Activated CD8-positive, alpha-beta T cell treated with anti-CD3 and anti-CD28 coated beads, Interleukin-2, amount 10 ng/mL, durations not matched to agents 7 days and 5 days (primary cell): ENCODE results near the gene FGR. TPM values are rescaled to one million over a fixed set of nuclear protein-coding genes. Genes with fewer than 3 reads are reported as not detected.

Source experiments
- ATAC-seq: fragments of 150-1000 bp; cut with Tn5 transposase; one replicate; pipeline ENCODE4 v1.10.0; 2021; ENCODE audit warnings: moderate library complexity
- CTCF ChIA-PET: fragments of 350-600 bp; sonication (Branson Sonifier 250); formaldehyde crosslinking; loops from one replicate; lab custom pipeline; 2021; ENCODE audit warnings: antibody characterized with exemption; lab: Charles Lee
- POLR2A ChIA-PET: fragments of 350-600 bp; sonication (Branson Sonifier 250); formaldehyde crosslinking; loops from one replicate; lab custom pipeline; 2021; ENCODE audit warnings: antibody characterized with exemption; lab: Charles Lee
- DNase-seq: peaks from one replicate; pipeline ENCODE4 v3.0.0-alpha.2; 2020
- H3K27ac Mint-ChIP-seq: one replicate; pipeline ENCODE4 v1.8.0; 2021; ENCODE audit warnings: mild to moderate bottlenecking, mixed read lengths
- H3K27me3 Mint-ChIP-seq: one replicate; pipeline ENCODE4 v1.8.0; 2021; ENCODE audit warnings: low read depth, mixed read lengths
- H3K36me3 Mint-ChIP-seq: one replicate; pipeline ENCODE4 v1.8.0; 2021; ENCODE audit warnings: low read depth, mixed read lengths
- H3K4me1 Mint-ChIP-seq: one replicate; pipeline ENCODE4 v1.8.0; 2021; ENCODE audit warnings: low read depth, mixed read lengths
- H3K4me3 Mint-ChIP-seq: one replicate; pipeline ENCODE4 v1.8.0; 2021; ENCODE audit warnings: mild to moderate bottlenecking, mixed read lengths
- H3K9me3 Mint-ChIP-seq: one replicate; pipeline ENCODE4 v1.8.0; 2022; ENCODE audit warnings: mixed read lengths; ENCODE audit not compliant: insufficient read depth
- total RNA-seq, 2 experiments: library from RNA; stranded (reverse); gene quantifications; one replicate each; pipeline ENCODE4 v1.2.3, GENCODE V29; 2021

The FGR gene
- total RNA-seq, 2 experiments from 2014 or later, result 0.08 to 0.21 TPM

- DNase-seq (no peak), ATAC-seq (no peak)
- Mint-ChIP-seq H3K4me1 (no peaks in the 10 kb centered on the region), H3K27ac (no peak overlapping the region), H3K9me3 (no peaks in the 10 kb centered on the region), H3K4me3 (no peak overlapping the region), H3K27me3 (no peaks in the 10 kb centered on the region), H3K36me3 (no peaks in the 10 kb centered on the region)
- CTCF ChIA-PET, result interaction anchor here (1.4 to 2.1 kb wide), 2 partner anchors 24 to 36 kb away, joined by 4 to 11 read pairs; no protein-coding TSS in a partner anchor
- POLR2A ChIA-PET, result no interaction called here
Observed at GRCh38 chr1:27592931-27593677, 41.9 kb downstream of the FGR start.

- Mint-ChIP-seq H3K27ac (no peak overlapping the region), H3K36me3 (no peaks in the 10 kb centered on the region), H3K9me3 (no peaks in the 10 kb centered on the region), H3K27me3 (no peaks in the 10 kb centered on the region), H3K4me3 (no peak overlapping the region), H3K4me1 (no peaks in the 10 kb centered on the region)
- DNase-seq, result no peak
- CTCF ChIA-PET, result interaction anchor here (0.9 to 2.1 kb wide), 3 partner anchors 12 to 36 kb away, joined by 3 to 11 read pairs (median 4); partner anchors contain the start of gene AHDC1
- POLR2A ChIA-PET, result interaction anchor here (0.6 kb wide), 1 partner anchor 99 kb away, joined by 4 read pairs; no protein-coding TSS in a partner anchor
- ATAC-seq, result no peak
Observed at GRCh38 chr1:27592232-27592930, 42.6 kb downstream of the FGR start.

- no peaks in the 10 kb centered on the region for H3K27me3 Mint-ChIP-seq
- no peak overlapping the region for H3K27ac Mint-ChIP-seq
- ChIA-PET POLR2A (interaction anchor here (0.6 to 0.7 kb wide), 2 partner anchors 28 to 99 kb away, joined by 4 read pairs; no protein-coding TSS in a partner anchor), CTCF (interaction anchor here (0.9 to 2.1 kb wide), 3 partner anchors 12 to 35 kb away, joined by 3 to 11 read pairs (median 4); partner anchors contain the start of gene AHDC1)
- no peaks in the 10 kb centered on the region for H3K9me3 Mint-ChIP-seq
- ATAC-seq, result no peak
- no peaks in the 10 kb centered on the region for H3K4me1 Mint-ChIP-seq
- H3K36me3 Mint-ChIP-seq, result no peaks in the 10 kb centered on the region
- no peak overlapping the region for H3K4me3 Mint-ChIP-seq
- DNase-seq, result no peak
Observed at GRCh38 chr1:27591622-27592021, 43.4 kb downstream of the FGR start.

GRCh38 chr1:27590917-27591508, 44.0 kb downstream of the FGR start:
- H3K27ac Mint-ChIP-seq, result no peak overlapping the region
- no peaks in the 10 kb centered on the region for H3K4me1 Mint-ChIP-seq
- no peaks in the 10 kb centered on the region for H3K27me3 Mint-ChIP-seq
- H3K4me3 Mint-ChIP-seq, result no peak overlapping the region
- H3K9me3 Mint-ChIP-seq, result no peaks in the 10 kb centered on the region
- ATAC-seq (no peak), DNase-seq (no peak)
- CTCF ChIA-PET, result interaction anchor here (1.6 to 2.1 kb wide), 2 partner anchors 34 kb away, joined by 5 to 11 read pairs; no protein-coding TSS in a partner anchor
- no peaks in the 10 kb centered on the region for H3K36me3 Mint-ChIP-seq
- POLR2A ChIA-PET, result interaction anchor here (0.7 kb wide), 1 partner anchor 27 kb away, joined by 4 read pairs; no protein-coding TSS in a partner anchor

- no peak for ATAC-seq
- DNase-seq, result no peak
- Mint-ChIP-seq H3K4me1 (no peaks in the 10 kb centered on the region), H3K27ac (no peak overlapping the region), H3K36me3 (no peaks in the 10 kb centered on the region), H3K27me3 (no peaks in the 10 kb centered on the region), H3K9me3 (no peaks in the 10 kb centered on the region), H3K4me3 (no peak overlapping the region)
- ChIA-PET POLR2A (no interaction called here), CTCF (interaction anchor here (1.6 kb wide), 1 partner anchor 33 kb away, joined by 5 read pairs; no protein-coding TSS in a partner anchor)
Observed at GRCh38 chr1:27589841-27590426, 45.1 kb downstream of the FGR start.

GRCh38 chr1:27589441-27589840, 45.5 kb downstream of the FGR start:
- Mint-ChIP-seq H3K36me3 (no peaks in the 10 kb centered on the region), H3K9me3 (no peaks in the 10 kb centered on the region), H3K4me1 (no peaks in the 10 kb centered on the region), H3K4me3 (no peak overlapping the region), H3K27me3 (no peaks in the 10 kb centered on the region), H3K27ac (no peak overlapping the region)
- ChIA-PET POLR2A (no interaction called here), CTCF (interaction anchor here (1.6 kb wide), 1 partner anchor 33 kb away, joined by 5 read pairs; no protein-coding TSS in a partner anchor)
- ATAC-seq (no peak), DNase-seq (no peak)

GRCh38 chr1:27588256-27589232, 46.4 kb downstream of the FGR start:
- DNase-seq (no peak), ATAC-seq (no peak)
- Mint-ChIP-seq H3K36me3 (no peaks in the 10 kb centered on the region), H3K27me3 (no peaks in the 10 kb centered on the region), H3K4me1 (no peaks in the 10 kb centered on the region), H3K27ac (no peak overlapping the region), H3K9me3 (no peaks in the 10 kb centered on the region), H3K4me3 (no peak overlapping the region)
- ChIA-PET CTCF (no interaction called here), POLR2A (no interaction called here)

GRCh38 chr1:27585684-27586083, 49.3 kb downstream of the FGR start:
- no peaks in the 10 kb centered on the region for H3K9me3 Mint-ChIP-seq
- H3K36me3 Mint-ChIP-seq, result peaks cover 6% of the 10 kb centered on the region
- H3K4me3 Mint-ChIP-seq, result no peak overlapping the region
- ATAC-seq (no peak), DNase-seq (no peak)
- POLR2A ChIA-PET, result no interaction called here
- CTCF ChIA-PET, result interaction anchor here (1.1 to 6.1 kb wide), 3 partner anchors 17 to 85 kb away, joined by 4 to 30 read pairs (median 10); no protein-coding TSS in a partner anchor
- H3K27ac Mint-ChIP-seq, result no peak overlapping the region
- H3K27me3 Mint-ChIP-seq, result no peaks in the 10 kb centered on the region
- no peaks in the 10 kb centered on the region for H3K4me1 Mint-ChIP-seq

- Mint-ChIP-seq H3K27me3 (no peaks in the 10 kb centered on the region), H3K4me1 (no peaks in the 10 kb centered on the region), H3K27ac (no peak overlapping the region), H3K4me3 (no peak overlapping the region), H3K9me3 (no peaks in the 10 kb centered on the region), H3K36me3 (peaks cover 6% of the 10 kb centered on the region)
- DNase-seq (no peak), ATAC-seq (no peak)
- CTCF ChIA-PET, result interaction anchor here (1.0 to 6.1 kb wide), 3 partner anchors 16 to 85 kb away, joined by 3 to 30 read pairs (median 10); no protein-coding TSS in a partner anchor
- POLR2A ChIA-PET, result no interaction called here
Observed at GRCh38 chr1:27584453-27584852, 50.5 kb downstream of the FGR start.

- DNase-seq, result no peak
- CTCF ChIA-PET, result interaction anchor here (1.0 to 6.1 kb wide), 3 partner anchors 14 to 86 kb away, joined by 3 to 30 read pairs (median 24); no protein-coding TSS in a partner anchor
- H3K27ac Mint-ChIP-seq, result no peak overlapping the region
- POLR2A ChIA-PET, result no interaction called here
- H3K4me1 Mint-ChIP-seq, result no peaks in the 10 kb centered on the region
- no peak for ATAC-seq
- no peak overlapping the region for H3K4me3 Mint-ChIP-seq
- no peaks in the 10 kb centered on the region for H3K9me3 Mint-ChIP-seq
- peaks cover 6% of the 10 kb centered on the region for H3K36me3 Mint-ChIP-seq
- H3K27me3 Mint-ChIP-seq, result no peaks in the 10 kb centered on the region
Observed at GRCh38 chr1:27583479-27583878, 51.5 kb downstream of the FGR start.
